GM23248 (cell line): ENCODE data around the gene ABCF1. TPM values are rescaled to one million over a fixed set of nuclear protein-coding genes. Genes with fewer than 3 reads are reported as not detected.
A peak's percentile ranks its signal among the peaks of the same experiment; 100 is the strongest.

Experiments
- DNase-seq: peaks from one replicate; pipeline ENCODE4 v3.0.0-alpha.2; 2015
- H2AFZ ChIP-seq: fragments of 200-600 bp; sonication (generic); 2 replicates; pipeline ENCODE4 v1.6.1; 2016; ENCODE audit warnings: antibody characterized with exemption
- H3F3A ChIP-seq: fragments of 200-600 bp; sonication (generic); 2 replicates; pipeline ENCODE4 v1.6.1; 2016; ENCODE audit warnings: mild to moderate bottlenecking, antibody characterized with exemption, mixed run types; ENCODE audit not compliant: insufficient read depth
- H3K27ac ChIP-seq: fragments of 200-600 bp; sonication (generic); 2 replicates; pipeline ENCODE4 v1.5.1; 2016; ENCODE audit warnings: mild to moderate bottlenecking
- H3K27me3 ChIP-seq: fragments of 200-600 bp; sonication (generic); replicated peaks from 2 replicates; pipeline ENCODE4 v1.6.1; 2016; ENCODE audit warnings: mild to moderate bottlenecking; ENCODE audit not compliant: insufficient read depth
- H3K36me3 ChIP-seq: fragments of 200-600 bp; sonication (generic); 2 replicates; pipeline ENCODE4 v1.6.1; 2016; ENCODE audit warnings: low read depth, mild to moderate bottlenecking
- H3K4me1 ChIP-seq: fragments of 200-600 bp; sonication (generic); 2 replicates; pipeline ENCODE4 v1.6.1; 2016; ENCODE audit warnings: mild to moderate bottlenecking; ENCODE audit not compliant: insufficient read depth
- H3K4me2 ChIP-seq: fragments of 200-600 bp; sonication (generic); one replicate; pipeline ENCODE4 v1.6.1; 2016; ENCODE audit warnings: mild to moderate bottlenecking; ENCODE audit not compliant: unreplicated experiment
- H3K4me3 ChIP-seq: fragments of 200-600 bp; sonication (generic); 2 replicates; pipeline ENCODE4 v1.5.1; 2016; ENCODE audit warnings: mild to moderate bottlenecking
- H3K79me2 ChIP-seq: fragments of 200-600 bp; sonication (generic); 2 replicates; pipeline ENCODE4 v1.6.1; 2016; ENCODE audit warnings: mild to moderate bottlenecking; ENCODE audit not compliant: insufficient read depth
- H3K9ac ChIP-seq: fragments of 200-600 bp; sonication (generic); 2 replicates; pipeline ENCODE4 v1.6.1; 2016; ENCODE audit warnings: mild to moderate bottlenecking
- H3K9me2 ChIP-seq: fragments of 200-600 bp; sonication (generic); 2 replicates; pipeline ENCODE4 v1.6.1; 2016; ENCODE audit warnings: mixed run types, mild to moderate bottlenecking, moderate library complexity; ENCODE audit not compliant: insufficient read depth
- H3K9me3 ChIP-seq: fragments of 200-600 bp; sonication (generic); one replicate; pipeline ENCODE4 v1.6.1; 2017; ENCODE audit warnings: low read depth
- H4K20me1 ChIP-seq: fragments of 200-600 bp; sonication (generic); 2 replicates; pipeline ENCODE4 v1.6.0; 2016; ENCODE audit not compliant: insufficient read depth
- EZH2 ChIP-seq: fragments of 200-600 bp; sonication (generic); IDR thresholded peaks from 2 replicates; pipeline ENCODE4 v1.6.1; 2018; ENCODE audit warnings: antibody characterized with exemption, mild to moderate bottlenecking; ENCODE audit not compliant: insufficient read depth, poor library complexity, severe bottlenecking
- EZH2phosphoT487 ChIP-seq: fragments of 200-600 bp; sonication (generic); IDR thresholded peaks from 2 replicates; pipeline ENCODE4 v1.6.1; 2018; ENCODE audit warnings: antibody characterized with exemption, moderate library complexity, mild to moderate bottlenecking, low read depth; ENCODE audit not compliant: insufficient read depth
- WGBS, 2 experiments: methylation state at CpG; one replicate each; pipeline ENCODE4 v1.1.6; 2015 to 2017; ENCODE audit warnings: low lambda C conversion rate in 2 of 2, low coverage in 1 of 2; ENCODE audit errors: missing lambda C conversion rate in 2 of 2; 5-methylcytosine and 5-hydroxymethylcytosine counted together
- in situ Hi-C: fragments of 300-500 bp; cut with MboI; formaldehyde crosslinking; loops from 2 replicates; pipeline ENCODE4 v1.15.0; 2020
- polyA plus RNA-seq: library from polyadenylated mRNA; unstranded; fragments of >200 nt; fragmentation: Nextera tagmentation; extraction: Ambion mirVana; gene quantifications from 2 replicates; pipeline ENCODE4 v1.2.1, GENCODE V29; 2016
- total RNA-seq: library from RNA; depleted of rRNA; stranded (reverse); fragments of >200 nt; shearing (Covaris generic); gene quantifications from 2 replicates; pipeline ENCODE4 v1.2.3, GENCODE V29; 2014

Gene ABCF1
- total and polyA plus RNA-seq, 2 experiments from 2014 or later = 31.3 to 39.7 TPM

- Histone ChIP-seq H3K4me2 (peak within 1 kb of the TSS; percentile 97), H3K9ac (peak within 1 kb of the TSS; percentile 96), H3K27ac (peak within 1 kb of the TSS; percentile 96), H3K36me3 (peaks cover 8% of the 10 kb centered on the region; the same call in 1 of the 2 replicates), H2AFZ (peak within 1 kb of the TSS; percentile 92), H3K9me3 (no peaks in the 10 kb centered on the region), H3K9me2 (no peaks in the 10 kb centered on the region), H3K4me1 (peaks cover 8% of the 10 kb centered on the region; the same call in 1 of the 2 replicates), H3F3A (no peaks in the 10 kb centered on the region), H3K79me2 (peaks cover 74% of the 10 kb centered on the region), H4K20me1 (no peaks in the 10 kb centered on the region), H3K27me3 (no peaks in the 10 kb centered on the region), H3K4me3 (peak within 1 kb of the TSS; percentile 95)
- in situ Hi-C loops = no loop called here
- WGBS, 2 experiments = 1% methylated on average over 54 to 71 of the region's 71 CpGs
- TF ChIP-seq EZH2phosphoT487 (no peak), EZH2 (no peak)
- DNase-seq = peak; percentile 92
Observed at GRCh38 chr6:30556066-30556905, 15.0 kb upstream of the ABCF1 start, which contains the start of gene GNL1. Gene GNL1, minus strand, starts transcription at chr6:30556489. Its CDS starts 286 bp downstream, at chr6:30556203.

- 1 to 3% methylated on average over 36 to 42 of the region's 42 CpGs for WGBS, 2 experiments
- Histone ChIP-seq H3K79me2 (peaks cover 72% of the 10 kb centered on the region), H2AFZ (peak within 1 kb of the TSS; percentile 92), H3K27ac (peak within 1 kb of the TSS; percentile 96), H3K36me3 (peaks cover 8% of the 10 kb centered on the region; the same call in 1 of the 2 replicates), H3K27me3 (no peaks in the 10 kb centered on the region), H3K9ac (peak within 1 kb of the TSS; percentile 96), H3K9me3 (no peaks in the 10 kb centered on the region), H3K4me2 (peak within 1 kb of the TSS; percentile 97), H4K20me1 (no peaks in the 10 kb centered on the region), H3K4me3 (peak within 1 kb of the TSS; percentile 95), H3K4me1 (peaks cover 8% of the 10 kb centered on the region; the same call in 1 of the 2 replicates), H3K9me2 (no peaks in the 10 kb centered on the region), H3F3A (no peaks in the 10 kb centered on the region)
- in situ Hi-C loops = no loop called here
- peak; percentile 95 for DNase-seq
- TF ChIP-seq EZH2phosphoT487 = no peak
- TF ChIP-seq EZH2 = no peak
Observed at GRCh38 chr6:30556906-30557682, 14.1 kb upstream of the ABCF1 start, which contains the start of gene PRR3. Gene PRR3, plus strand, starts transcription at chr6:30557295. Its CDS starts 50 bp downstream, at chr6:30557345.

- H2AFZ ChIP-seq = peak overlapping the region; percentile 92
- no peak for DNase-seq
Observed at GRCh38 chr6:30557683-30557981, 13.6 kb upstream of the ABCF1 start.

GRCh38 chr6:30560930-30561329 lies 10.3 kb upstream of the ABCF1 start:
- Histone ChIP-seq H3K4me1 (peaks cover 8% of the 10 kb centered on the region; the same call in 1 of the 2 replicates), H4K20me1 (no peaks in the 10 kb centered on the region), H2AFZ (no peak overlapping the region), H3K36me3 (peaks cover 4% of the 10 kb centered on the region; the same call in 1 of the 2 replicates), H3F3A (0 out of 2 replicates have a peak, but pooled peaks cover 3% of the 10 kb centered on the region), H3K9me3 (no peaks in the 10 kb centered on the region), H3K4me2 (no peak overlapping the region), H3K9me2 (no peaks in the 10 kb centered on the region), H3K27ac (no peak overlapping the region), H3K79me2 (peaks cover 46% of the 10 kb centered on the region), H3K27me3 (no peaks in the 10 kb centered on the region), H3K9ac (no peak overlapping the region), H3K4me3 (no peak overlapping the region)
- in situ Hi-C loops = no loop called here
- no peak for TF ChIP-seq EZH2
- no peak for TF ChIP-seq EZH2phosphoT487
- 99% methylated on average over 3 of the region's 3 CpGs for WGBS, 2 experiments
- DNase-seq = no peak

More at GRCh38 chr6:30557683-30557981, 13.6 kb upstream of the ABCF1 start:
- Histone ChIP-seq H3K9me3 (no peaks in the 10 kb centered on the region), H3K27ac (peak overlapping the region; percentile 96), H3F3A (no peaks in the 10 kb centered on the region), H3K79me2 (peaks cover 72% of the 10 kb centered on the region), H3K36me3 (peaks cover 10% of the 10 kb centered on the region; the same call in 1 of the 2 replicates), H3K27me3 (no peaks in the 10 kb centered on the region), H3K9ac (peak overlapping the region; percentile 96), H3K4me3 (peak overlapping the region; percentile 95), H4K20me1 (no peaks in the 10 kb centered on the region), H3K4me2 (peak overlapping the region; percentile 97), H3K9me2 (no peaks in the 10 kb centered on the region), H3K4me1 (peaks cover 8% of the 10 kb centered on the region; the same call in 1 of the 2 replicates)
- no peak for TF ChIP-seq EZH2
- TF ChIP-seq EZH2phosphoT487 = no peak
- 28 to 36% methylated on average over 6 of the region's 6 CpGs for WGBS, 2 experiments
- in situ Hi-C loops = no loop called here
